A549 (cell line): Measurements from ENCODE around the gene SHANK1. TPM values are rescaled to one million over a fixed set of nuclear protein-coding genes. Genes with fewer than 3 reads are reported as not detected.
"Not testable (repeated sequence)": the region's sequence is repeated elsewhere in the genome, so short reads cannot be mapped to it uniquely, and the experiment has no call there.

Source experiments
- ATAC-seq, 2 experiments: fragments of 200-7000 bp in 1 of 2; fragments of >200 bp in 1 of 2; cut with Nextera tagmentation in 1 of 2; cut with Tn5 transposase in 1 of 2; 3 replicates each; pipeline versions ENCODE4 v1.8.0 to v1.9.1; 2018 to 2020; ENCODE audit warnings: mild to moderate bottlenecking in 1 of 2, moderate library complexity in 1 of 2
- CTCF ChIA-PET: fragments of 300-600 bp; sonication (Branson Sonifier 250); formaldehyde crosslinking; extraction: SDS; loops from one replicate; lab custom pipeline; 2021; ENCODE audit warnings: antibody characterized with exemption, inconsistent platforms; lab: Yijun Ruan, JAX
- POLR2A ChIA-PET: fragments of 350-600 bp; formaldehyde crosslinking; extraction: SDS; loops from one replicate; lab custom pipeline; 2021; ENCODE audit warnings: antibody characterized with exemption, inconsistent platforms; lab: Yijun Ruan, JAX
- DNase-seq, 2 experiments: peaks; one replicate each; pipeline versions ENCODE4 v3.0.0 to v3.0.0-alpha.2; 2011 to 2016; ENCODE audit warnings: low read depth in 1 of 2, low spot score in 1 of 2
- FAIRE-seq: peaks from 2 replicates; lab custom pipeline; 2011; peaks lifted over from hg19 to GRCh38; lab: Jason Lieb, UNC
- H3K27ac ChIP-seq, 2 experiments: fragments of >200 bp; sonication (Bioruptor Twin); formaldehyde crosslinking; 3 replicates each; pipeline ENCODE4 v1.5.1; 2016 to 2017
- H3K4me1 ChIP-seq: fragments of >200 bp; sonication (Bioruptor Twin); formaldehyde crosslinking; 3 replicates; pipeline ENCODE4 v1.6.1; 2016
- H3K4me2 ChIP-seq: fragments of >200 bp; sonication (Bioruptor Twin); formaldehyde crosslinking; 3 replicates; pipeline ENCODE4 v1.6.1; 2016
- H3K4me3 ChIP-seq: fragments of >200 bp; sonication (Bioruptor Twin); formaldehyde crosslinking; 3 replicates; pipeline ENCODE4 v1.5.1; 2016
- H3K9me3 ChIP-seq: fragments of >200 bp; sonication (Bioruptor Twin); formaldehyde crosslinking; 3 replicates; pipeline ENCODE4 v1.6.1; 2016
- WGBS: methylation state at CpG from one replicate; pipeline ENCODE4 v1.1.6; 2017; ENCODE audit errors: missing lambda C conversion rate; 5-methylcytosine and 5-hydroxymethylcytosine counted together
- polyA plus RNA-seq, 4 experiments: library from polyadenylated mRNA; depleted of rRNA in 3 of 4; stranded (reverse); fragments of >200 nt; fragmentation: RNase III in 1 of 4; extraction: RNeasy Plus Mini Kit Qiagen cat#74134 plus additional on column Dnase treatment in 1 of 4; gene quantifications; 2 replicates in 3 of 4; 3 replicates in 1 of 4; pipeline ENCODE4 v1.2.3, GENCODE V29; 2011 to 2017
- TF ChIP-seq, protein P1 (sequence below): fragments of 450-650 bp; IDR thresholded peaks from 2 replicates; pipeline ENCODE4 v1.6.1; 2014; ENCODE audit warnings: antibody characterized with exemption

The SHANK1 gene
- polyA plus RNA-seq, 2 of the 4 experiments (the other 2 are of a cell fraction), result 0.04 to 0.17 TPM

DNA sequence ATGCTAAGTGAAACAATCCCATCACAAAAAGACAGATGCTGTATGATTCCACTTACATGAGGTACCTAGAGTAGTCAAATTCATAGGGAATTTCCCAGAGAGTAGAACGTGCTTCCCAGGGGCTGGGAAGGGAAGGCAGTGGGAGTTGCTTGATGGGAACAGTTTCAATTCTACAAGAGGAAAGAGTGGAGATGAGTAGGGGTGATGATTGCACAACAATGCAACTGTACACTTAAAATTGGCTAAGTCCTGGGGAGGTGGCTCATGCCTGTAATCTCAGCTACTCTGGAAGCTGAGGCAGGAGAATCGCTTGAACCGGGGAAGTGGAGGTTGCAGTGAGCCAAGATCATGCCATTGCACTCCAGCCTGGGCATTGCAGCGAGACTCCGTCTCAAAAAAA is 101.2 kb downstream of the SHANK1 start:
- not testable (repeated sequence) for FAIRE-seq, DNase-seq

DNA sequence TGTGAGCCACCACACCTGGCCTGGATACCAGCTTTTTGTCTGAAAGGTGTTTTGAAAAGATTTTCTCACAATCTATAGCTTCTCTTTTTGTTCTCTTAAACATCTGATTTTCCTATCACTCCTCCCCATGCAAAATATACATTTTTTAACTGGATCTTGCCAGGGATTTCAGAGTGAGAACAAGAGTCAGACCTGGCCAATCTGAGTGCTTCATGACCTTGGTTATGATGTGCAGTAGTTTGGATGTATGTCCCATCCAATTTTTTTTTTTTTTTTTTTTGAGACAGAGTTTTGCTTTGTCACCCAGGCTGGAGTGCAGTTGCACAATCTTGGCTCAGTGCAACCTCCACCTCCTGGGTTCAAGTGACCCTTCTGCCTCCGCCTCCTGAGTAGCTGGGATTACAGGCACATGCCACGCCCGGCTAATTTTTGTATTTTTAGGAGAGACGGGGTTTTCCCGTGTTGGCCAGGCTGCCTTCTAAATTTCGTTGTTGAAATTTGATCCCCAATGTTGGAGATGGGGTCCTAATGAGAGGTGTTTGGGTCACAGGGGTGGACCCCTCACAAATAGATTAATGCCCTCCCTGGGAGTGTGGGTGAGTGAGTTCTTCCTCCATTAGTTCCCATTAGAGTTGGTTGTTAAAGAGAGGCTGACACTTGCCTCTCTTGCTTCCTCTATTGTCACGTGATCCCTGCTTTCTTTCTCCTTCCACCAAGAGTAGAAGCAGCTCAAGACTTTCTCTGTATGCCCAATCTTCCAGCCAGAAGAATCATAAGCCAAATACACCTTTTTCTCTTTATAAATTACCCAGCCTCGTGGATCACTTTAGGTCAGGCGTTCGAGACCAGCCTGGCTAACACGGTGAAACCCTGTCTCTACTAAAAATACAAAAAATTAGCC is 106.8 kb downstream of the SHANK1 start:
- not testable (repeated sequence) for DNase-seq, H3K9me3 ChIP-seq, H3K4me3 ChIP-seq, FAIRE-seq, H3K27ac ChIP-seq
- CTCF ChIA-PET, result interaction anchor here (0.8 to 1.9 kb wide), 7 partner anchors 15 to 171 kb away, joined by 3 to 6 read pairs (median 5); no protein-coding TSS in a partner anchor
- TF ChIP-seq, protein P1, sequence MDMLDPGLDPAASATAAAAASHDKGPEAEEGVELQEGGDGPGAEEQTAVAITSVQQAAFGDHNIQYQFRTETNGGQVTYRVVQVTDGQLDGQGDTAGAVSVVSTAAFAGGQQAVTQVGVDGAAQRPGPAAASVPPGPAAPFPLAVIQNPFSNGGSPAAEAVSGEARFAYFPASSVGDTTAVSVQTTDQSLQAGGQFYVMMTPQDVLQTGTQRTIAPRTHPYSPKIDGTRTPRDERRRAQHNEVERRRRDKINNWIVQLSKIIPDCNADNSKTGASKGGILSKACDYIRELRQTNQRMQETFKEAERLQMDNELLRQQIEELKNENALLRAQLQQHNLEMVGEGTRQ, result peak; percentile 52
- TF ChIP-seq, all 56 proteins: peak for 1; not testable (repeated sequence) for 55
- H3K4me1 ChIP-seq, H3K4me2 ChIP-seq, POLR2A ChIA-PET, ATAC-seq: not testable (repeated sequence)
- 47% methylated on average over 7 of the region's 11 CpGs for WGBS

More for the DNA sequence above, 101.2 kb downstream of the SHANK1 start:
- ATAC-seq, H3K27ac ChIP-seq, H3K4me1 ChIP-seq, H3K4me3 ChIP-seq, POLR2A ChIA-PET, CTCF ChIA-PET, H3K4me2 ChIP-seq, H3K9me3 ChIP-seq: not testable (repeated sequence)
- 22% methylated on average over 4 of the region's 5 CpGs for WGBS

Other genes with a start within 250 kb of the SHANK1 start
- 52.8 and 54.0 TPM in 2 replicates for gene EMC10, start 243.3 kb downstream of the SHANK1 start, polyA plus RNA-seq (2011; rRNA removed)
- gene EMC10, start 243.3 kb downstream of the SHANK1 start, polyA plus RNA-seq (2017; fragmentation: RNase III; extraction: RNeasy Plus Mini Kit Qiagen cat#74134 plus additional on column Dnase treatment), result 140 to 147 TPM (median 147 TPM) in 3 replicates
- 0.57 and 1.1 TPM in 2 replicates for gene GARIN5A, start 243.0 kb downstream of the SHANK1 start, polyA plus RNA-seq (2011; rRNA removed)
- gene GARIN5A, start 243.0 kb downstream of the SHANK1 start, polyA plus RNA-seq (2017; fragmentation: RNase III; extraction: RNeasy Plus Mini Kit Qiagen cat#74134 plus additional on column Dnase treatment), result 1.5 to 2.5 TPM (median 1.7 TPM) in 3 replicates
- gene JOSD2, start 208.6 kb downstream of the SHANK1 start, polyA plus RNA-seq (2011; rRNA removed), result 19.3 and 24.2 TPM in 2 replicates
- gene JOSD2, start 208.6 kb downstream of the SHANK1 start, polyA plus RNA-seq (2017; fragmentation: RNase III; extraction: RNeasy Plus Mini Kit Qiagen cat#74134 plus additional on column Dnase treatment), result 55.5 to 62.4 TPM (median 61.7 TPM) in 3 replicates
- gene ASPDH, start 205.9 kb downstream of the SHANK1 start, polyA plus RNA-seq (2011; rRNA removed), result not detected in 2 replicates
- not detected in 3 replicates for gene ASPDH, start 205.9 kb downstream of the SHANK1 start, polyA plus RNA-seq (2017; fragmentation: RNase III; extraction: RNeasy Plus Mini Kit Qiagen cat#74134 plus additional on column Dnase treatment)
- gene LRRC4B, start 151.4 kb downstream of the SHANK1 start, polyA plus RNA-seq (2011; rRNA removed), result 0.49 and 0.54 TPM in 2 replicates
- 0.67 to 1.2 TPM (median 0.97 TPM) in 3 replicates for gene LRRC4B, start 151.4 kb downstream of the SHANK1 start, polyA plus RNA-seq (2017; fragmentation: RNase III; extraction: RNeasy Plus Mini Kit Qiagen cat#74134 plus additional on column Dnase treatment)
- gene SYT3, start 79.9 kb downstream of the SHANK1 start, polyA plus RNA-seq (2011; rRNA removed), result 0.25 and 0.29 TPM in 2 replicates
- 0.45 to 1.2 TPM (median 1.1 TPM) in 3 replicates for gene SYT3, start 79.9 kb downstream of the SHANK1 start, polyA plus RNA-seq (2017; fragmentation: RNase III; extraction: RNeasy Plus Mini Kit Qiagen cat#74134 plus additional on column Dnase treatment)
- 1.8 and 2.1 TPM in 2 replicates for gene C19orf81, start 70.4 kb downstream of the SHANK1 start, polyA plus RNA-seq (2011; rRNA removed)
- 7.9 to 9.5 TPM (median 8.2 TPM) in 3 replicates for gene C19orf81, start 70.4 kb downstream of the SHANK1 start, polyA plus RNA-seq (2017; fragmentation: RNase III; extraction: RNeasy Plus Mini Kit Qiagen cat#74134 plus additional on column Dnase treatment)
- gene CLEC11A, start 3.6 kb upstream of the SHANK1 start, polyA plus RNA-seq (2011; rRNA removed), result 1.4 and 1.5 TPM in 2 replicates
- gene CLEC11A, start 3.6 kb upstream of the SHANK1 start, polyA plus RNA-seq (2017; fragmentation: RNase III; extraction: RNeasy Plus Mini Kit Qiagen cat#74134 plus additional on column Dnase treatment), result 5.0 to 6.4 TPM (median 6.2 TPM) in 3 replicates
- gene GPR32, start 50.7 kb upstream of the SHANK1 start, polyA plus RNA-seq (2011; rRNA removed), result not detected in 2 replicates
- not detected in 3 replicates for gene GPR32, start 50.7 kb upstream of the SHANK1 start, polyA plus RNA-seq (2017; fragmentation: RNase III; extraction: RNeasy Plus Mini Kit Qiagen cat#74134 plus additional on column Dnase treatment)
- not detected in 2 replicates for gene ACP4, start 70.6 kb upstream of the SHANK1 start, polyA plus RNA-seq (2011; rRNA removed)
- not detected in 3 replicates for gene ACP4, start 70.6 kb upstream of the SHANK1 start, polyA plus RNA-seq (2017; fragmentation: RNase III; extraction: RNeasy Plus Mini Kit Qiagen cat#74134 plus additional on column Dnase treatment)
- gene KLK1, start 104.0 kb upstream of the SHANK1 start, polyA plus RNA-seq (2011; rRNA removed), result 0.25 and 0.30 TPM in 2 replicates
- not detected in 3 replicates for gene KLK1, start 104.0 kb upstream of the SHANK1 start, polyA plus RNA-seq (2017; fragmentation: RNase III; extraction: RNeasy Plus Mini Kit Qiagen cat#74134 plus additional on column Dnase treatment)
- not detected in 2 replicates for gene KLK15, start 113.8 kb upstream of the SHANK1 start, polyA plus RNA-seq (2011; rRNA removed)
- not detected in 3 replicates for gene KLK15, start 113.8 kb upstream of the SHANK1 start, polyA plus RNA-seq (2017; fragmentation: RNase III; extraction: RNeasy Plus Mini Kit Qiagen cat#74134 plus additional on column Dnase treatment)
- not detected in 2 replicates for gene KLK3, start 135.1 kb upstream of the SHANK1 start, polyA plus RNA-seq (2011; rRNA removed)
- gene KLK3, start 135.1 kb upstream of the SHANK1 start, polyA plus RNA-seq (2017; fragmentation: RNase III; extraction: RNeasy Plus Mini Kit Qiagen cat#74134 plus additional on column Dnase treatment), result not detected in 3 replicates
- 0.42 and 0.49 TPM in 2 replicates for gene KLK2, start 153.6 kb upstream of the SHANK1 start, polyA plus RNA-seq (2011; rRNA removed)
- gene KLK2, start 153.6 kb upstream of the SHANK1 start, polyA plus RNA-seq (2017; fragmentation: RNase III; extraction: RNeasy Plus Mini Kit Qiagen cat#74134 plus additional on column Dnase treatment), result 0.14 to 0.36 TPM (median 0.21 TPM) in 3 replicates
- not detected in 2 replicates for gene KLK4, start 191.6 kb upstream of the SHANK1 start, polyA plus RNA-seq (2011; rRNA removed)
- not detected in 3 replicates for gene KLK4, start 191.6 kb upstream of the SHANK1 start, polyA plus RNA-seq (2017; fragmentation: RNase III; extraction: RNeasy Plus Mini Kit Qiagen cat#74134 plus additional on column Dnase treatment)
- gene KLK5, start 233.2 kb upstream of the SHANK1 start, polyA plus RNA-seq (2011; rRNA removed), result not detected in 2 replicates
- gene KLK5, start 233.2 kb upstream of the SHANK1 start, polyA plus RNA-seq (2017; fragmentation: RNase III; extraction: RNeasy Plus Mini Kit Qiagen cat#74134 plus additional on column Dnase treatment), result not detected in 3 replicates
- 0.13 TPM in 2 replicates for gene KLK6, start 249.8 kb upstream of the SHANK1 start, polyA plus RNA-seq (2011; rRNA removed)
- gene KLK6, start 249.8 kb upstream of the SHANK1 start, polyA plus RNA-seq (2017; fragmentation: RNase III; extraction: RNeasy Plus Mini Kit Qiagen cat#74134 plus additional on column Dnase treatment), result not detected in 3 replicates